Esophagus muscularis mucosa (tissue), 4 donors: ENCODE results near the gene WDR49. TPM values are rescaled to one million over a fixed set of nuclear protein-coding genes. Genes with fewer than 3 reads are reported as not detected.

Source experiments
- DNase-seq: peaks from one replicate; pipeline ENCODE4 v3.0.0-alpha.2; 2017; ENCODE audit errors: extremely low spot score
- H3K27ac ChIP-seq, 4 donors: fragments of 200-600 bp; sonication (generic); replicated peaks in 1 of 4; 1 replicate in 3 of 4; 2 replicates in 1 of 4; pipeline ENCODE4 v1.5.1; 2016 to 2019; ENCODE audit warnings: mild to moderate bottlenecking in 1 of 4
- H3K27me3 ChIP-seq, 4 donors: fragments of 200-600 bp; sonication (generic); one replicate each; pipeline versions ENCODE4 v1.5.1 to v1.6.0; 2016 to 2019
- H3K36me3 ChIP-seq, 4 donors: fragments of 200-600 bp; sonication (generic); one replicate each; pipeline ENCODE4 v1.5.1; 2016 to 2019
- H3K4me1 ChIP-seq, 4 donors: fragments of 200-600 bp; sonication (generic); one replicate each; pipeline ENCODE4 v1.5.1; 2016 to 2019
- H3K4me3 ChIP-seq, 4 donors: fragments of 200-600 bp; sonication (generic); 1 replicate in 2 of 4; 2 replicates in 2 of 4; pipeline ENCODE4 v1.5.1; 2016 to 2019; ENCODE audit warnings: mild to moderate bottlenecking in 4 of 4, moderate library complexity in 1 of 4
- H3K9me3 ChIP-seq, 4 donors: fragments of 200-600 bp; sonication (generic); 1 replicate in 3 of 4; 2 replicates in 1 of 4; pipeline ENCODE4 v1.5.1; 2016 to 2019
- EP300 ChIP-seq: sonication (generic); formaldehyde crosslinking; IDR thresholded peaks from one replicate; pipeline ENCODE4 v1.6.1; 2017; ENCODE audit warnings: antibody characterized with exemption
- POLR2A ChIP-seq: fragments of 450-650 bp; IDR thresholded peaks from one replicate; pipeline ENCODE4 v1.6.1; 2017; ENCODE audit warnings: antibody characterized with exemption, moderate library complexity, mild to moderate bottlenecking, low read depth
- POLR2AphosphoS5 ChIP-seq, 2 donors: sonication (generic); formaldehyde crosslinking; IDR thresholded peaks; one replicate each; pipeline ENCODE4 v1.6.1; 2017; ENCODE audit warnings: antibody characterized with exemption in 2 of 2
- WGBS: methylation state at CpG from one replicate; pipeline ENCODE4 v1.1.5; 2018; 5-methylcytosine and 5-hydroxymethylcytosine counted together
- intact Hi-C: fragments of 100-400 bp; cut with DNase I; formaldehyde crosslinking; loops from one replicate; pipeline ENCODE4 v1.15.1; 2023
- total RNA-seq, 4 donors: library from RNA; depleted of rRNA; stranded (reverse); fragments of >200 nt; gene quantifications; one replicate each; pipeline versions ENCODE4 v1.1.0 to v1.2.1, GENCODE V29; 2016
- TF ChIP-seq, protein P1 (sequence below), 3 experiments: fragments of 200-600 bp in 2 of 3; fragments of 450-650 bp in 1 of 3; sonication (generic) in 2 of 3; IDR thresholded peaks; one replicate each; pipeline ENCODE4 v1.5.1; 2017 to 2019; ENCODE audit warnings: antibody characterized with exemption in 3 of 3, mild to moderate bottlenecking in 2 of 3, moderate library complexity in 1 of 3

The WDR49 gene
- total RNA-seq, 4 donors from 2014 or later, result 2.9 to 9.9 (median 7.2) TPM

GRCh38 chr3:167587651-167588050 lies 66.1 kb downstream of the WDR49 start:
- Histone ChIP-seq H3K9me3 (no peaks in the 10 kb centered on the region), H3K27me3 (no peaks in the 10 kb centered on the region), H3K4me1 (no peaks in the 10 kb centered on the region), H3K27ac (no peak overlapping the region), H3K36me3 (no peaks in the 10 kb centered on the region), H3K4me3 (no peak overlapping the region)
- WGBS, result 96% methylated on average over 3 of the region's 3 CpGs
- DNase-seq, result no peak
- intact Hi-C loops, result no loop called here
- TF ChIP-seq EP300 (no peak), POLR2A (no peak), POLR2AphosphoS5 (IDR thresholded peaks at IDR 0.05) (no peak)
- TF ChIP-seq, protein P1, sequence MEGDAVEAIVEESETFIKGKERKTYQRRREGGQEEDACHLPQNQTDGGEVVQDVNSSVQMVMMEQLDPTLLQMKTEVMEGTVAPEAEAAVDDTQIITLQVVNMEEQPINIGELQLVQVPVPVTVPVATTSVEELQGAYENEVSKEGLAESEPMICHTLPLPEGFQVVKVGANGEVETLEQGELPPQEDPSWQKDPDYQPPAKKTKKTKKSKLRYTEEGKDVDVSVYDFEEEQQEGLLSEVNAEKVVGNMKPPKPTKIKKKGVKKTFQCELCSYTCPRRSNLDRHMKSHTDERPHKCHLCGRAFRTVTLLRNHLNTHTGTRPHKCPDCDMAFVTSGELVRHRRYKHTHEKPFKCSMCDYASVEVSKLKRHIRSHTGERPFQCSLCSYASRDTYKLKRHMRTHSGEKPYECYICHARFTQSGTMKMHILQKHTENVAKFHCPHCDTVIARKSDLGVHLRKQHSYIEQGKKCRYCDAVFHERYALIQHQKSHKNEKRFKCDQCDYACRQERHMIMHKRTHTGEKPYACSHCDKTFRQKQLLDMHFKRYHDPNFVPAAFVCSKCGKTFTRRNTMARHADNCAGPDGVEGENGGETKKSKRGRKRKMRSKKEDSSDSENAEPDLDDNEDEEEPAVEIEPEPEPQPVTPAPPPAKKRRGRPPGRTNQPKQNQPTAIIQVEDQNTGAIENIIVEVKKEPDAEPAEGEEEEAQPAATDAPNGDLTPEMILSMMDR (IDR thresholded peaks at IDR 0.05), result no peak

DNA sequence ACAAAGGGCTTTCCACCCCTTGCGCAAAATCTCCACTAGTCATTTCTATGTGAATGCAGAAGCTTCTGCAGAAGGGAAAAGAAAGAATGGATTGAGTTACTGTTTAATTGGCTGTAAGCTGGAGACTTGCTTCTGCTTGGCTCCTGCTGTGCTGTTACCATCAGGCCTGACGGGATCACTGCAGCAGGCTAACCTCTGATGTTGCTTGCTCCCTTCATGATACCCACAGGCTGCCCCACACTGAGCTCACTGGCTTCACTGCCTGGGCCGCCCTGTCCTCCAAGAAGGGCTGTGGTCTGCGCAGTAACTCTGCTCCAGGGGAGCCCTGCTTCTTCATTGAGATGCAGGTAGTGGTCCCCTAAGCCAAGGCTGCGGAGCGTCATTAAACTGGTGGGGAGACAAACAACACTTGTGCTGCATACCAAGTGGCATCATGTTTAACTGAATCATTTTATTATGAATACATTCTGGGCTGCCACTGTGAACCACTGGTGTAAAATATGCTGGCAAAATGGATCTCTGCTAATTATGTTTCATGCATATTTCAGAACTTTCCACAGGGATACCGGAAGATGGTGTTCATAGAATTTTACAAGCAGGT lies 78.6 kb downstream of the WDR49 start:
- TF ChIP-seq, protein P1 (IDR thresholded peaks at IDR 0.05), result no peak
- no peak for TF ChIP-seq POLR2AphosphoS5 (IDR thresholded peaks at IDR 0.05)
- no peak for TF ChIP-seq EP300
- no peak for TF ChIP-seq POLR2A
- no peaks in the 10 kb centered on the region for H3K9me3 ChIP-seq
- H3K27me3 ChIP-seq, result no peaks in the 10 kb centered on the region
- peaks cover 0 to 4% (median 0%) of the 10 kb centered on the region in 4 donors for H3K36me3 ChIP-seq
- WGBS, result 84% methylated on average over 6 of the region's 7 CpGs
- DNase-seq, result no peak
- H3K4me3 ChIP-seq, result no peak overlapping the region
- intact Hi-C loops, result no loop called here
- no peak overlapping the region for H3K27ac ChIP-seq
- H3K4me1 ChIP-seq, result no peaks in the 10 kb centered on the region

DNA sequence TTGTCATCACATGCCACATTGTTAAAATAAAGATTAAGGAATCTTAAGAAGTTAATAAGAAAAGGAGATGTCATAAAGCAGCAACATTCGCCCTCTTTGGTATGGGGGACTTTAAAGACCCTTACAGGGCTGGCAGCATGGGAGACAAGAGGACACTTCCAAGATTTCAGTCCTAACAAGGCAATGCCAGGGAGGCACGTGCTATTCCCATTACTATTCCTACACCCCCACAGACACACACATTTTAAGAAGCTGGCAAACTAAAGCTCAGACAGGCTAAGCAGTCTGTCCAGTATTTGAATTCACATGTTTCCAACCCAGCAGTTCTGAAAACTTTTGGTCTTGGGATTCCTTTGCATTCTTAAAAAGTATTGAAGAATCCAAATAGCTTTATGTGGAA lies 80.8 kb downstream of the WDR49 start:
- H3K4me1 ChIP-seq, result no peaks in the 10 kb centered on the region
- no peaks in the 10 kb centered on the region for H3K27me3 ChIP-seq
- 66% methylated on average over 2 of the region's 2 CpGs for WGBS
- intact Hi-C loops, result no loop called here
- no peak overlapping the region for H3K4me3 ChIP-seq
- no peaks in the 10 kb centered on the region for H3K9me3 ChIP-seq
- H3K36me3 ChIP-seq, result peaks cover 0 to 4% (median 0%) of the 10 kb centered on the region in 4 donors
- no peak for DNase-seq
- no peak overlapping the region for H3K27ac ChIP-seq
- TF ChIP-seq POLR2A (no peak), EP300 (no peak), POLR2AphosphoS5 (IDR thresholded peaks at IDR 0.05) (no peak)

- no peaks in the 10 kb centered on the region for H3K4me1 ChIP-seq
- no peaks in the 10 kb centered on the region for H3K36me3 ChIP-seq
- intact Hi-C loops, result no loop called here
- TF ChIP-seq POLR2AphosphoS5 (IDR thresholded peaks at IDR 0.05), result no peak
- TF ChIP-seq, protein P1 (IDR thresholded peaks at IDR 0.05), result no peak
- no peak for TF ChIP-seq EP300
- TF ChIP-seq POLR2A, result no peak
- 96% methylated on average over 2 of the region's 2 CpGs for WGBS
- H3K27me3 ChIP-seq, result no peaks in the 10 kb centered on the region
- no peaks in the 10 kb centered on the region for H3K9me3 ChIP-seq
- DNase-seq, result no peak
- H3K27ac ChIP-seq, result no peak overlapping the region
- H3K4me3 ChIP-seq, result no peak overlapping the region
Measured at GRCh38 chr3:167568634-167569033, 85.1 kb downstream of the WDR49 start.

DNA sequence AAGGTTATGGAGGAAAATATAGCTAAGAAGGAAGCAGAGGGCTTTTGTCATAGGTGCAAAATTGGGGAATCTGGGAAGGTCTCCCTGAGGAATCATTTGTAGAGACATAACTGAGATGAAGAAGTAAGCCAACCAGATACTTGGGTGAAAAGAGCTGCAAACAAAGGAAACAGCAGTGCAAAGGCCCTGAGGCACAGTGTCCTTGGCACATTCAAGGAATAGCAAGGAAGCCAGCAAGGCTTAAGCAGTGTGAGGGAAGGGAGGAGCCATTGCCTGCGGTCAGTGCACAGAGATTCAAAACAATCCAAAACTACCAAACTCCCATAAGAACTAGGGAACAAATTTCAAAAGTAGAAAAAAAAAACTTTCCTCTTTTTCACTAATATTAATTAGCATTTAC lies 88.3 kb downstream of the WDR49 start:
- intact Hi-C loops, result no loop called here
- Histone ChIP-seq H3K9me3 (no peaks in the 10 kb centered on the region), H3K36me3 (no peaks in the 10 kb centered on the region), H3K27me3 (no peaks in the 10 kb centered on the region), H3K4me1 (no peaks in the 10 kb centered on the region), H3K4me3 (no peak overlapping the region), H3K27ac (no peak overlapping the region)
- WGBS, result 90% methylated on average over 1 of the region's 1 CpG
- TF ChIP-seq POLR2A, result no peak
- TF ChIP-seq POLR2AphosphoS5 (IDR thresholded peaks at IDR 0.05), result no peak
- TF ChIP-seq, protein P1 (IDR thresholded peaks at IDR 0.05), result no peak
- no peak for TF ChIP-seq EP300
- no peak for DNase-seq
